Upper lobe of left lung (tissue), 6 donors: ENCODE results near the gene TSHZ2. TPM values are rescaled to one million over a fixed set of nuclear protein-coding genes. Genes with fewer than 3 reads are reported as not detected.
"Not testable (repeated sequence)": the region's sequence is repeated elsewhere in the genome, so short reads cannot be mapped to it uniquely, and the experiment has no call there.

Experiments used
- ATAC-seq, 2 donors: fragments of 200-7000 bp; cut with Tn5 transposase; one replicate each; pipeline ENCODE4 v1.9.1; 2022; ENCODE audit warnings: mild to moderate bottlenecking in 2 of 2, moderate library complexity in 2 of 2; ENCODE audit not compliant: low FRiP score in 2 of 2
- DNase-seq, 2 donors: peaks; one replicate each; pipeline ENCODE4 v3.0.0-alpha.2; 2019 to 2020
- H3K27ac ChIP-seq, 4 donors: fragments of 200-600 bp; sonication (generic); one replicate each; pipeline ENCODE4 v1.5.1; 2016 to 2019
- H3K27me3 ChIP-seq, 4 donors: fragments of 200-600 bp; sonication (generic); one replicate each; pipeline ENCODE4 v1.5.1; 2017 to 2019
- H3K36me3 ChIP-seq, 4 donors: fragments of 200-600 bp; sonication (generic); one replicate each; pipeline ENCODE4 v1.5.1; 2016 to 2019
- H3K4me1 ChIP-seq, 4 donors: fragments of 200-600 bp; sonication (generic); one replicate each; pipeline ENCODE4 v1.5.1; 2018 to 2019
- H3K4me3 ChIP-seq, 4 donors: fragments of 200-600 bp; sonication (generic); one replicate each; pipeline ENCODE4 v1.5.1; 2017 to 2019; ENCODE audit warnings: mild to moderate bottlenecking in 2 of 4, moderate library complexity in 1 of 4
- H3K9me3 ChIP-seq, 4 donors: fragments of 200-600 bp; sonication (generic); one replicate each; pipeline ENCODE4 v1.5.1; 2018 to 2019
- CTCF ChIP-seq, 6 experiments: fragments of 450-650 bp in 4 of 6; fragments of 200-600 bp in 2 of 6; sonication (generic) in 2 of 6; IDR thresholded peaks; one replicate each; pipeline ENCODE4 v1.5.1; 2016 to 2019; ENCODE audit warnings: antibody characterized with exemption in 6 of 6
- EP300 ChIP-seq, 4 donors: sonication (generic); formaldehyde crosslinking; IDR thresholded peaks; one replicate each; pipeline ENCODE4 v1.5.1; 2017; ENCODE audit warnings: antibody characterized with exemption in 4 of 4, control low read depth in 2 of 4
- POLR2A ChIP-seq, 4 donors: fragments of 450-650 bp; IDR thresholded peaks; one replicate each; pipeline ENCODE4 v1.5.1; 2016 to 2017; ENCODE audit warnings: antibody characterized with exemption in 4 of 4, mild to moderate bottlenecking in 2 of 4
- POLR2AphosphoS5 ChIP-seq, 2 donors: sonication (generic); formaldehyde crosslinking; IDR thresholded peaks; one replicate each; pipeline ENCODE4 v1.5.1; 2017; ENCODE audit warnings: antibody characterized with exemption in 2 of 2
- WGBS, 2 donors: methylation state at CpG; one replicate each; pipeline ENCODE4 v1.1.5; 2017 to 2018; 5-methylcytosine and 5-hydroxymethylcytosine counted together
- total RNA-seq, 6 donors: library from RNA; depleted of rRNA in 4 of 6; stranded (reverse); fragments of >200 nt in 4 of 6; gene quantifications; one replicate each; pipeline versions ENCODE4 v1.1.0 to v1.2.1, GENCODE V29; 2016 to 2021
- donor health status: DM: no; HTN: no; CAD: no; lungs with moderate emphysema.
- donor health status: DM: no; HTN: yes; CAD: no; lungs with severe emphysema.

TSHZ2 gene
- total RNA-seq, 6 donors from 2014 or later = 1.8 to 10.0 (median 3.2) TPM

- WGBS, 2 donors = 90 to 94% methylated on average over 4 of the region's 4 CpGs
- DNase-seq (no peak), ATAC-seq (no peak)
- TF ChIP-seq POLR2AphosphoS5 (IDR thresholded peaks at IDR 0.05) (no peak), POLR2A (IDR thresholded peaks at IDR 0.05) (no peak), EP300 (IDR thresholded peaks at IDR 0.05) (no peak)
- Histone ChIP-seq H3K36me3 (no peaks in the 10 kb centered on the region), H3K27me3 (no peaks in the 10 kb centered on the region), H3K4me1 (no peaks in the 10 kb centered on the region), H3K9me3 (no peaks in the 10 kb centered on the region), H3K4me3 (no peak overlapping the region), H3K27ac (no peak overlapping the region)
Observed at GRCh38 chr20:53466279-53466678, 494.1 kb downstream of the TSHZ2 start.

GRCh38 chr20:53468587-53468986, 496.4 kb downstream of the TSHZ2 start:
- DNase-seq (no peak), ATAC-seq (no peak)
- no peak overlapping the region for H3K27ac ChIP-seq
- no peaks in the 10 kb centered on the region for H3K9me3 ChIP-seq
- TF ChIP-seq POLR2AphosphoS5 (IDR thresholded peaks at IDR 0.05) (no peak), CTCF (IDR thresholded peaks at IDR 0.05) (no peak), POLR2A (IDR thresholded peaks at IDR 0.05) (no peak), EP300 (IDR thresholded peaks at IDR 0.05) (no peak)
- H3K36me3 ChIP-seq = no peaks in the 10 kb centered on the region
- 68 to 77% methylated on average over 5 of the region's 5 CpGs for WGBS, 2 donors
- no peaks in the 10 kb centered on the region for H3K27me3 ChIP-seq
- no peaks in the 10 kb centered on the region for H3K4me1 ChIP-seq
- H3K4me3 ChIP-seq = no peak overlapping the region

GRCh38 chr20:53472859-53473258, 500.7 kb downstream of the TSHZ2 start:
- not testable (repeated sequence) for H3K27ac ChIP-seq, H3K4me3 ChIP-seq, H3K27me3 ChIP-seq, H3K36me3 ChIP-seq, H3K9me3 ChIP-seq, ATAC-seq, H3K4me1 ChIP-seq
- peak in 1 of 2 donors; percentile 29 for DNase-seq
- WGBS, 2 donors = 93 to 98% methylated on average over 15 to 16 of the region's 18 CpGs

GRCh38 chr20:53480913-53481312, 508.8 kb downstream of the TSHZ2 start:
- Histone ChIP-seq H3K36me3 (no peaks in the 10 kb centered on the region), H3K4me1 (no peaks in the 10 kb centered on the region), H3K9me3 (no peaks in the 10 kb centered on the region), H3K27me3 (no peaks in the 10 kb centered on the region), H3K4me3 (no peak overlapping the region), H3K27ac (no peak overlapping the region)
- no peak for DNase-seq
- TF ChIP-seq POLR2AphosphoS5 (IDR thresholded peaks at IDR 0.05) (no peak), CTCF (IDR thresholded peaks at IDR 0.05) (no peak), EP300 (IDR thresholded peaks at IDR 0.05) (no peak), POLR2A (IDR thresholded peaks at IDR 0.05) (no peak)
- 88 to 96% methylated on average over 2 of the region's 2 CpGs for WGBS, 2 donors
- ATAC-seq = no peak

- ATAC-seq (no peak), DNase-seq (no peak)
- H3K4me3 ChIP-seq = no peak overlapping the region
- H3K36me3 ChIP-seq = no peaks in the 10 kb centered on the region
- no peaks in the 10 kb centered on the region for H3K4me1 ChIP-seq
- no peak overlapping the region for H3K27ac ChIP-seq
- TF ChIP-seq EP300 (IDR thresholded peaks at IDR 0.05) (no peak), POLR2A (IDR thresholded peaks at IDR 0.05) (no peak), CTCF (IDR thresholded peaks at IDR 0.05) (no peak), POLR2AphosphoS5 (IDR thresholded peaks at IDR 0.05) (no peak)
- H3K9me3 ChIP-seq = no peaks in the 10 kb centered on the region
- no peaks in the 10 kb centered on the region for H3K27me3 ChIP-seq
- 73 to 74% methylated on average over 4 of the region's 4 CpGs for WGBS, 2 donors
Observed at GRCh38 chr20:53487461-53488200, 515.5 kb downstream of the TSHZ2 start.

GRCh38 chr20:53488775-53489272, 516.7 kb downstream of the TSHZ2 start:
- no peaks in the 10 kb centered on the region for H3K4me1 ChIP-seq
- H3K27ac ChIP-seq = no peak overlapping the region
- no peak for DNase-seq
- ATAC-seq = no peak
- H3K27me3 ChIP-seq = no peaks in the 10 kb centered on the region
- no peaks in the 10 kb centered on the region for H3K36me3 ChIP-seq
- 82 to 92% methylated on average over 6 of the region's 6 CpGs for WGBS, 2 donors
- TF ChIP-seq CTCF (IDR thresholded peaks at IDR 0.05) (no peak), POLR2A (IDR thresholded peaks at IDR 0.05) (no peak), POLR2AphosphoS5 (IDR thresholded peaks at IDR 0.05) (no peak), EP300 (IDR thresholded peaks at IDR 0.05) (no peak)
- H3K4me3 ChIP-seq = no peak overlapping the region
- H3K9me3 ChIP-seq = no peaks in the 10 kb centered on the region
